ENCODE data around the gene ESF1. TPM values are rescaled to one million over a fixed set of nuclear protein-coding genes. Genes with fewer than 3 reads are reported as not detected.

Gene ESF1
- total and polyA plus RNA-seq, 2 donors (not counting 1 experiment from before 2014, with no cell fraction given) = 0.81 to 13.9 TPM

DNA sequence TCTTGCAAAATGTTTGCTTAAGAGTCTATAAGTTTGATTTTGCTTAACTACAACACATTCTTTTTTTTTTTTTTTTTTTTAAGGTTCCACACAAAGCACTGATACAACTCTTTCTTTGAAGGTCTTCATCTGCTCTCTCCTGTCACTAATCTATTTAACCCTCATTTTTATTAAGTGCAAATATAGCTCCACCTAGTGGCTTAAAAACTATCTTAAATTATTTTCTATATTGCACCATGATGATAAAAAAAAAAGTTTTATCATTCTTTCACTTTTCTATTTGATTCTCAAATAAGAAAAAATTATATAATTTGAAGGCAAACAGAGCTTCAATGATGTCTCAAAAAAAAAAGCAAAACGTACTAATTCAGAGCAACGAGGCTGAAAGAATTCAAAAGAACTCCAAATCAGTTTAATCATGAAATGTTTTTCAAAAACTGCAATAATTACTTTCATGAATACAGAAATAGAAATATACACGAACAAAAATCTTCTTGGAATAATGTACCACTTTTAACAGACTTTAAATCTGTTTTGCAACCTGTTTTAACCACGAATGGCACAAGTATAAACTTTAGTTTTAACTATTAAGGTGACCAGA, 12.8 kb downstream of the ESF1 start:
- no peaks in the 10 kb centered on the region for H3K27me3 Mint-ChIP-seq
- no peaks in the 10 kb centered on the region for H3K27me3 ChIP-seq (replicated peaks in 1 of 4; ENCODE audit: control extremely low read depth in 1 of 4, control insufficient read depth in 3 of 4, insufficient read depth in 4 of 4, low read length in 3 of 4)
- no peak overlapping the region for H3K9ac ChIP-seq (ENCODE audit: low read length)
- H3K79me2 ChIP-seq (ENCODE audit: control insufficient read depth, insufficient read depth, low read length) = no peaks in the 10 kb centered on the region
- H3K36me3 ChIP-seq (replicated peaks in 1 of 2; ENCODE audit: control extremely low read depth in 1 of 2, control insufficient read depth in 1 of 2, extremely low read depth in 1 of 2, insufficient read depth in 2 of 2, low read length in 1 of 2) = peaks cover 5 to 61% of the 10 kb centered on the region in 2 experiments
- H3K27ac ChIP-seq (ENCODE audit: low read length in 2 of 2) = no peak overlapping the region
- ChIA-PET CTCF (interaction anchor here (0.6 to 4.6 kb wide), 29 partner anchors 9 to 652 kb away, joined by 3 to 70 read pairs (median 5); partner anchors contain the start of genes ESF1, NDUFAF5 and TASP1), POLR2A (interaction anchor here (0.5 kb wide), 1 partner anchor 12 kb away, joined by 3 read pairs; no protein-coding TSS in a partner anchor)
- H2AFZ ChIP-seq (ENCODE audit: insufficient read depth, low read depth, low read length, poor library complexity, severe bottlenecking) = no peak overlapping the region
- H3K4me1 Mint-ChIP-seq = peaks cover 7% of the 10 kb centered on the region
- no CpG with 5 or more reads among the region's 4 CpGs for WGBS (ENCODE audit: insufficient coverage)
- H3K9me3 ChIP-seq (ENCODE audit: control extremely low read depth in 1 of 3, control insufficient read depth in 2 of 3, insufficient read depth in 1 of 3, low read length in 2 of 3) = no peaks in the 10 kb centered on the region
- DNase-seq = peak; percentile 37
- H4K20me1 ChIP-seq (ENCODE audit: control insufficient read depth, insufficient read depth, low read length, poor library complexity, severe bottlenecking) = no peaks in the 10 kb centered on the region
- H3K9me3 Mint-ChIP-seq (ENCODE audit: insufficient read depth) = no peaks in the 10 kb centered on the region
- ATAC-seq (ENCODE audit: low read depth) = no peak
- no peak for TF ChIP-seq EZH2 (IDR thresholded peaks at IDR 0.05; ENCODE audit: borderline replicate concordance, insufficient read depth, low read depth, low read length, poor library complexity, severe bottlenecking)
- TF ChIP-seq, protein P1, sequence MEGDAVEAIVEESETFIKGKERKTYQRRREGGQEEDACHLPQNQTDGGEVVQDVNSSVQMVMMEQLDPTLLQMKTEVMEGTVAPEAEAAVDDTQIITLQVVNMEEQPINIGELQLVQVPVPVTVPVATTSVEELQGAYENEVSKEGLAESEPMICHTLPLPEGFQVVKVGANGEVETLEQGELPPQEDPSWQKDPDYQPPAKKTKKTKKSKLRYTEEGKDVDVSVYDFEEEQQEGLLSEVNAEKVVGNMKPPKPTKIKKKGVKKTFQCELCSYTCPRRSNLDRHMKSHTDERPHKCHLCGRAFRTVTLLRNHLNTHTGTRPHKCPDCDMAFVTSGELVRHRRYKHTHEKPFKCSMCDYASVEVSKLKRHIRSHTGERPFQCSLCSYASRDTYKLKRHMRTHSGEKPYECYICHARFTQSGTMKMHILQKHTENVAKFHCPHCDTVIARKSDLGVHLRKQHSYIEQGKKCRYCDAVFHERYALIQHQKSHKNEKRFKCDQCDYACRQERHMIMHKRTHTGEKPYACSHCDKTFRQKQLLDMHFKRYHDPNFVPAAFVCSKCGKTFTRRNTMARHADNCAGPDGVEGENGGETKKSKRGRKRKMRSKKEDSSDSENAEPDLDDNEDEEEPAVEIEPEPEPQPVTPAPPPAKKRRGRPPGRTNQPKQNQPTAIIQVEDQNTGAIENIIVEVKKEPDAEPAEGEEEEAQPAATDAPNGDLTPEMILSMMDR (IDR thresholded peaks at IDR 0.05) = peak; percentile 89
- no peak overlapping the region for H3K4me3 Mint-ChIP-seq
- no peak overlapping the region for H3K4me3 ChIP-seq (ENCODE audit: control extremely low read depth in 1 of 5, extremely low read depth in 1 of 5, insufficient read depth in 1 of 5, low read depth in 2 of 5, low read length in 4 of 5)
- H3K4me2 ChIP-seq (replicated peaks; ENCODE audit: low read depth, low read length, poor library complexity, severe bottlenecking) = no peak overlapping the region
- H3K4me1 ChIP-seq (ENCODE audit: control insufficient read depth in 2 of 2, insufficient read depth in 2 of 2, low read length in 2 of 2) = no peaks in the 10 kb centered on the region
- no peak overlapping the region for H3K27ac Mint-ChIP-seq
- intact Hi-C loops (cut with micrococcal nuclease) = loop anchor here (1.0 to 10.0 kb wide), 4 partner anchors 162 to 800 kb away; no protein-coding TSS in a partner anchor

GRCh38 chr20:13770141-13770540, 14.6 kb downstream of the ESF1 start:
- no peaks in the 10 kb centered on the region for H3K27me3 ChIP-seq (replicated peaks in 1 of 4; ENCODE audit: control extremely low read depth in 1 of 4, control insufficient read depth in 3 of 4, insufficient read depth in 4 of 4, low read length in 3 of 4)
- CTCF ChIA-PET = interaction anchor here (1.0 to 4.4 kb wide), 7 partner anchors 7 to 651 kb away, joined by 3 to 70 read pairs (median 23); no protein-coding TSS in a partner anchor
- Mint-ChIP-seq H3K27me3 (no peaks in the 10 kb centered on the region), H3K9me3 (ENCODE audit: insufficient read depth) (peaks cover 5% of the 10 kb centered on the region), H3K4me3 (no peak overlapping the region), H3K4me1 (no peaks in the 10 kb centered on the region), H3K27ac (no peak overlapping the region)
- H3K79me2 ChIP-seq (ENCODE audit: control insufficient read depth, insufficient read depth, low read length) = no peaks in the 10 kb centered on the region
- peaks cover 9 to 61% of the 10 kb centered on the region in 2 experiments for H3K36me3 ChIP-seq (replicated peaks in 1 of 2; ENCODE audit: control extremely low read depth in 1 of 2, control insufficient read depth in 1 of 2, extremely low read depth in 1 of 2, insufficient read depth in 2 of 2, low read length in 1 of 2)
- POLR2A ChIA-PET = no interaction called here
- H2AFZ ChIP-seq (ENCODE audit: insufficient read depth, low read depth, low read length, poor library complexity, severe bottlenecking) = no peak overlapping the region
- peaks cover 0 to 13% (median 0%) of the 10 kb centered on the region in 3 donors for H3K9me3 ChIP-seq (ENCODE audit: control extremely low read depth in 1 of 3, control insufficient read depth in 2 of 3, insufficient read depth in 1 of 3, low read length in 2 of 3)
- 98% methylated on average over 4 of the region's 5 CpGs for WGBS (ENCODE audit: insufficient coverage)
- intact Hi-C loops (cut with micrococcal nuclease) = loop anchor here (5.0 to 10.0 kb wide), 2 partner anchors 445 to 798 kb away; no protein-coding TSS in a partner anchor
- H3K4me2 ChIP-seq (replicated peaks; ENCODE audit: low read depth, low read length, poor library complexity, severe bottlenecking) = no peak overlapping the region
- TF ChIP-seq, protein P1 (IDR thresholded peaks at IDR 0.05) = no peak
- TF ChIP-seq EZH2 (IDR thresholded peaks at IDR 0.05; ENCODE audit: borderline replicate concordance, insufficient read depth, low read depth, low read length, poor library complexity, severe bottlenecking) = no peak
- DNase-seq (no peak), ATAC-seq (ENCODE audit: low read depth) (no peak)
- no peak overlapping the region for H3K9ac ChIP-seq (ENCODE audit: low read length)
- H3K4me3 ChIP-seq (ENCODE audit: control extremely low read depth in 1 of 5, extremely low read depth in 1 of 5, insufficient read depth in 1 of 5, low read depth in 2 of 5, low read length in 4 of 5) = no peak overlapping the region
- H4K20me1 ChIP-seq (ENCODE audit: control insufficient read depth, insufficient read depth, low read length, poor library complexity, severe bottlenecking) = no peaks in the 10 kb centered on the region
- H3K27ac ChIP-seq (ENCODE audit: low read length in 2 of 2) = no peak overlapping the region
- no peaks in the 10 kb centered on the region for H3K4me1 ChIP-seq (ENCODE audit: control insufficient read depth in 2 of 2, insufficient read depth in 2 of 2, low read length in 2 of 2)
